Activated CD8-positive, alpha-beta T cell treated with anti-CD3 and anti-CD28 coated beads for 36 hours (primary cell): ENCODE data around the gene TBATA. TPM values are rescaled to one million over a fixed set of nuclear protein-coding genes. Genes with fewer than 3 reads are reported as not detected.

Experiments
- ATAC-seq: fragments of 200-7000 bp; cut with Tn5 transposase; one replicate; pipeline ENCODE4 v1.10.0; 2021; ENCODE audit warnings: mild to moderate bottlenecking, moderate library complexity
- CTCF ChIA-PET: fragments of 350-600 bp; sonication (Branson Sonifier 250); formaldehyde crosslinking; loops from one replicate; lab custom pipeline; 2021; ENCODE audit warnings: antibody characterized with exemption; lab: Charles Lee
- POLR2A ChIA-PET: fragments of 350-600 bp; sonication (Branson Sonifier 250); formaldehyde crosslinking; loops from one replicate; lab custom pipeline; 2021; ENCODE audit warnings: antibody characterized with exemption; lab: Charles Lee
- DNase-seq: peaks from one replicate; pipeline ENCODE4 v3.0.0-alpha.2; 2020
- H3K27ac Mint-ChIP-seq: one replicate; pipeline ENCODE4 v1.8.0; 2021; ENCODE audit warnings: mild to moderate bottlenecking, mixed read lengths
- H3K27me3 Mint-ChIP-seq: one replicate; pipeline ENCODE4 v1.8.0; 2021; ENCODE audit warnings: mixed read lengths
- H3K36me3 Mint-ChIP-seq: one replicate; pipeline ENCODE4 v1.8.0; 2021; ENCODE audit warnings: low read depth, mixed read lengths
- H3K4me1 Mint-ChIP-seq: one replicate; pipeline ENCODE4 v1.8.0; 2021; ENCODE audit warnings: low read depth, mixed read lengths
- H3K4me3 Mint-ChIP-seq: one replicate; pipeline ENCODE4 v1.8.0; 2021; ENCODE audit warnings: mild to moderate bottlenecking, moderate library complexity, mixed read lengths
- H3K9me3 Mint-ChIP-seq: one replicate; pipeline ENCODE4 v1.8.0; 2021; ENCODE audit warnings: mixed read lengths
- CTCF ChIP-seq: fragments of 200-600 bp; IDR thresholded peaks from one replicate; pipeline ENCODE4 v1.8.0; 2022; ENCODE audit warnings: antibody characterized with exemption, mild to moderate bottlenecking
- intact Hi-C: fragments of 100-400 bp; cut with micrococcal nuclease; formaldehyde crosslinking; loops from one replicate; pipeline ENCODE4 v1.10.0; 2022
- total RNA-seq, 2 experiments: library from RNA; stranded (reverse); gene quantifications; one replicate each; pipeline ENCODE4 v1.2.3, GENCODE V29; 2021

Gene TBATA
- total RNA-seq, 2 experiments from 2014 or later = not detected

- H3K27ac Mint-ChIP-seq = peak overlapping the region; percentile 73
- peak; percentile 62 for ATAC-seq
Measured at GRCh38 chr10:70742537-70743429, 42.4 kb downstream of the TBATA start.

GRCh38 chr10:70740406-70741288 is 44.5 kb downstream of the TBATA start:
- Mint-ChIP-seq H3K9me3 (no peaks in the 10 kb centered on the region), H3K27me3 (no peaks in the 10 kb centered on the region), H3K4me3 (no peak overlapping the region), H3K36me3 (no peaks in the 10 kb centered on the region), H3K4me1 (peaks cover 10% of the 10 kb centered on the region), H3K27ac (no peak overlapping the region)
- no peak for ATAC-seq
- ChIA-PET CTCF (interaction anchor here (1.1 to 1.2 kb wide), 3 partner anchors 60 to 181 kb away, joined by 3 to 4 read pairs (median 3); no protein-coding TSS in a partner anchor), POLR2A (interaction anchor here (2.1 kb wide), 1 partner anchor 182 kb away, joined by 7 read pairs; no protein-coding TSS in a partner anchor)
- DNase-seq = peak; percentile 14
- intact Hi-C loops = no loop called here
- TF ChIP-seq CTCF = no peak

More at GRCh38 chr10:70742537-70743429, 42.4 kb downstream of the TBATA start:
- Mint-ChIP-seq H3K4me3 (no peak overlapping the region), H3K36me3 (no peaks in the 10 kb centered on the region), H3K9me3 (no peaks in the 10 kb centered on the region), H3K4me1 (peaks cover 10% of the 10 kb centered on the region), H3K27me3 (no peaks in the 10 kb centered on the region)
- peak; percentile 42 for DNase-seq
- intact Hi-C loops = no loop called here
- CTCF ChIA-PET = interaction anchor here (0.5 to 2.2 kb wide), 5 partner anchors 9 to 1424 kb away, joined by 3 to 12 read pairs (median 5); no protein-coding TSS in a partner anchor
- POLR2A ChIA-PET = no interaction called here
- TF ChIP-seq CTCF = no peak

- Mint-ChIP-seq H3K36me3 (no peaks in the 10 kb centered on the region), H3K4me3 (no peak overlapping the region), H3K27ac (no peak overlapping the region), H3K27me3 (no peaks in the 10 kb centered on the region), H3K4me1 (peaks cover 10% of the 10 kb centered on the region), H3K9me3 (no peaks in the 10 kb centered on the region)
- ChIA-PET POLR2A (interaction anchor here (2.1 kb wide), 1 partner anchor 180 kb away, joined by 7 read pairs; no protein-coding TSS in a partner anchor), CTCF (interaction anchor here (1.0 kb wide), 1 partner anchor 20 kb away, joined by 5 read pairs; no protein-coding TSS in a partner anchor)
- DNase-seq (no peak), ATAC-seq (no peak)
- TF ChIP-seq CTCF = no peak
- intact Hi-C loops = no loop called here
Measured at GRCh38 chr10:70738761-70739121, 46.4 kb downstream of the TBATA start.

DNA sequence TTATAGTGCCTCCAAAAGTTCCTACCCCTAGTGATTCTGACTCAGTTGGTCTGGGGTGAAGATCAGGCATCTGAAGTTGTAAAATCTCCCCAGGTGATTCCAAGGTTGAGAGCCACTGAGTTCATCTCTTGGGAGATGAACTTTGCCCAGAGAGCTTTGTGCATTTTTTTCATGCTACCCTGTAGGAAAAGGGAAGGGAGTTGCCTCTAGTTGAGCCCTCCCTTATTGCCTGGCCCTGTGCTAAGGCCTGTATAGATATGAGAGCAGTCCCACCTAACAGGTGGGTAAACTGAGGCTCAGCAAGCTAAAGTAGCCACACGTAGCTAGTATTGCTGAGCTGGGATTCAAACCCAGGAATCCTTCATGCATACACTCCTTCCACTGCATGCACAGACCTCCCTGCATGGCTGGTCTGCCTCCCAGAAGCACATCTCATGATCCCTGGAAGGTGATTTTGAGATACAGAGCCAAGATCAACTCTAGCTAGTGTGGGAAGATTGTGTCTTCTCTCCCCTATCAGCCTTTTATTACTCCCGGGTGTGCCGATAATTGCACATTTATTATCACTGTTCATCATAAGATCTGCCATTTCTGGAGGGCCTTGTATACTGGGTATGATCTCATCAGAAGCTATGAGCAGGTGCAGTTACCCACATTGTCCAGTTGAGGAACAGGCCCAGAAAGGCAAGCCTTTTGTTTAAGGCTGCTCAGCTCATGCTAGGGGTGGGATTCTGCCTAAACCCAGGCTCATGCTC is 47.0 kb downstream of the TBATA start:
- ATAC-seq (peak; percentile 66), DNase-seq (no peak)
- Mint-ChIP-seq H3K27me3 (no peaks in the 10 kb centered on the region), H3K9me3 (no peaks in the 10 kb centered on the region), H3K4me1 (peaks cover 10% of the 10 kb centered on the region), H3K4me3 (no peak overlapping the region), H3K27ac (no peak overlapping the region), H3K36me3 (no peaks in the 10 kb centered on the region)
- ChIA-PET POLR2A (no interaction called here), CTCF (no interaction called here)
- intact Hi-C loops = no loop called here
- TF ChIP-seq CTCF = no peak
